Measurements from ENCODE around the gene GSTM4. TPM values are rescaled to one million over a fixed set of nuclear protein-coding genes. Genes with fewer than 3 reads are reported as not detected.

The GSTM4 gene
- total RNA-seq, 1 experiment from 2014 or later, result 24.6 TPM

DNA sequence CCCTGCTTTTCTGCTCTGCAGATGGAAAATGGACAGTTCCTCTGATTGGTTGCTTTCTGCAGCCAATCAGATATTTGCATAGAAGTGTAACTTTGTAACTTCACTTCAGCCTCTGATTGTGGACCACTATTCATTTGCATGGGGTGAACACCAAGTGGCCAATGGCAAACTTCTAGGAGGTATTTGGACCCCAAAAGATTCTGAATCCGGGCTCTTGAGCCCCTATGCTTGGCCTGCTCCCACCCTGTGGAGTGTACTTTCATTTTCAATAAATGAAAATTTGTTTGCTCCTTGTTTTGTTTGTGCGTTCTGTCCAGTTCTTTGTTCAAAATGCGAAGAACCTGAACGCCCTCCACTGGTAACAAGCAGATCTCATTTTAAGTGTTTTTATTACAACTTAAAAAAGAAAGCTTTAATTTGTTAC, 6.4 kb upstream of the GSTM4 start:
- Histone ChIP-seq H4K20me1 (ENCODE audit: control insufficient read depth, insufficient read depth, insufficient read length) (no peaks in the 10 kb centered on the region), H3T11ph (ENCODE audit: low read length) (no peak overlapping the region), H2BK5ac (ENCODE audit: insufficient read length, low read length) (no peak overlapping the region), H2BK15ac (ENCODE audit: low read depth, low read length) (no peak overlapping the region), H3K23ac (ENCODE audit: insufficient read length, low read depth, low read length) (no peak overlapping the region), H3K4me1 (ENCODE audit: insufficient read depth, low read length) (no peaks in the 10 kb centered on the region), H3K23me2 (ENCODE audit: insufficient read length, low read depth, low read length, poor library complexity, severe bottlenecking) (no peaks in the 10 kb centered on the region), H3K18ac (ENCODE audit: insufficient read length, low read depth, low read length) (no peak overlapping the region), H3K79me1 (ENCODE audit: insufficient read depth, low read depth, low read length, poor library complexity, severe bottlenecking) (no peaks in the 10 kb centered on the region), H3K14ac (ENCODE audit: insufficient read depth, low read length) (no peak overlapping the region), H3K4ac (ENCODE audit: low read depth, low read length) (no peak overlapping the region), H2BK12ac (ENCODE audit: insufficient read length, low read depth, low read length) (no peak overlapping the region), H3K27me3 (ENCODE audit: insufficient read depth, low read length) (no peaks in the 10 kb centered on the region), H3K4me2 (ENCODE audit: insufficient read depth, insufficient read length, low read length) (no peak overlapping the region), H3K9me3 (ENCODE audit: control insufficient read depth, low read depth, low read length) (no peaks in the 10 kb centered on the region), H3K9ac (ENCODE audit: extremely low read depth, insufficient read length, low read length) (no peak overlapping the region), H3K27ac (ENCODE audit: insufficient read length, low read depth, low read length) (no peak overlapping the region), H2BK120ac (ENCODE audit: low read depth, low read length, poor library complexity, severe bottlenecking) (no peak overlapping the region), H2BK20ac (ENCODE audit: low read depth, low read length, poor library complexity, severe bottlenecking) (no peak overlapping the region), H4K8ac (replicated peaks; ENCODE audit: insufficient read length, low read depth, low read length) (no peak overlapping the region), H4K5ac (ENCODE audit: insufficient read length, low read depth, low read length) (no peak overlapping the region), H3K56ac (ENCODE audit: insufficient read length, low read depth, low read length) (no peak overlapping the region), H3K79me2 (ENCODE audit: insufficient read depth, low read length) (no peaks in the 10 kb centered on the region), H4K91ac (ENCODE audit: insufficient read length, low read depth, low read length) (no peak overlapping the region), H2AFZ (ENCODE audit: low read length) (no peak overlapping the region), H2AK5ac (ENCODE audit: insufficient read length, low read length) (no peak overlapping the region)
- WGBS (ENCODE audit: extremely low coverage, insufficient read length, low lambda C conversion rate), result no CpG with 5 or more reads among the region's 4 CpGs
- H3K9me3 Mint-ChIP-seq, result peaks cover 5 to 13% of the 10 kb centered on the region in 2 experiments
- H3K4me3 Mint-ChIP-seq, result no peak overlapping the region
- TF ChIP-seq, protein P1, sequence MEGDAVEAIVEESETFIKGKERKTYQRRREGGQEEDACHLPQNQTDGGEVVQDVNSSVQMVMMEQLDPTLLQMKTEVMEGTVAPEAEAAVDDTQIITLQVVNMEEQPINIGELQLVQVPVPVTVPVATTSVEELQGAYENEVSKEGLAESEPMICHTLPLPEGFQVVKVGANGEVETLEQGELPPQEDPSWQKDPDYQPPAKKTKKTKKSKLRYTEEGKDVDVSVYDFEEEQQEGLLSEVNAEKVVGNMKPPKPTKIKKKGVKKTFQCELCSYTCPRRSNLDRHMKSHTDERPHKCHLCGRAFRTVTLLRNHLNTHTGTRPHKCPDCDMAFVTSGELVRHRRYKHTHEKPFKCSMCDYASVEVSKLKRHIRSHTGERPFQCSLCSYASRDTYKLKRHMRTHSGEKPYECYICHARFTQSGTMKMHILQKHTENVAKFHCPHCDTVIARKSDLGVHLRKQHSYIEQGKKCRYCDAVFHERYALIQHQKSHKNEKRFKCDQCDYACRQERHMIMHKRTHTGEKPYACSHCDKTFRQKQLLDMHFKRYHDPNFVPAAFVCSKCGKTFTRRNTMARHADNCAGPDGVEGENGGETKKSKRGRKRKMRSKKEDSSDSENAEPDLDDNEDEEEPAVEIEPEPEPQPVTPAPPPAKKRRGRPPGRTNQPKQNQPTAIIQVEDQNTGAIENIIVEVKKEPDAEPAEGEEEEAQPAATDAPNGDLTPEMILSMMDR (conservative IDR thresholded peaks at IDR 0.05), result 0 out of 3 replicates have a peak, but pooled peaks have one; percentile 21
- peaks cover 36% of the 10 kb centered on the region for H3K27me3 Mint-ChIP-seq (ENCODE audit: low read depth)
- no peaks in the 10 kb centered on the region; a peak in 2 of 7 replicates for H3K36me3 Mint-ChIP-seq (ENCODE audit: insufficient read depth in 1 of 3, low read depth in 3 of 3)
- 0 out of 4 replicates have a peak, but pooled peaks cover 0 to 2% of the 10 kb centered on the region in 2 experiments for H3K4me1 Mint-ChIP-seq
- H3K27ac Mint-ChIP-seq, result no peak overlapping the region
- no peak for DNase-seq

Measured in H9 (cell line).